ENCODE measurements around the gene RNF39. TPM values are rescaled to one million over a fixed set of nuclear protein-coding genes. Genes with fewer than 3 reads are reported as not detected.
"Not testable (repeated sequence)": the region's sequence is repeated elsewhere in the genome, so short reads cannot be mapped to it uniquely, and the experiment has no call there.

The RNF39 gene
- total RNA-seq = not detected in 2 replicates

- Mint-ChIP-seq H3K4me1 (ENCODE audit: low read depth) (peaks cover 44% of the 10 kb centered on the region), H3K27ac (no peak within 1 kb of the TSS), H3K9me3 (no peaks in the 10 kb centered on the region), H3K36me3 (ENCODE audit: low read depth) (peaks cover 17% of the 10 kb centered on the region), H3K4me3 (peak within 1 kb of the TSS; percentile 40), H3K27me3 (ENCODE audit: insufficient read depth) (peaks cover 87% of the 10 kb centered on the region)
- no peak for DNase-seq (ENCODE audit: low spot score)
- intact Hi-C loops (cut with micrococcal nuclease) = no loop called here
Observed at GRCh38 chr6:30075094-30075789, at the start of gene RNF39. Gene RNF39, minus strand, starts transcription at chr6:30075769. Its CDS starts 184 bp downstream, at chr6:30075585.

GRCh38 chr6:30122515-30122914 is 46.9 kb upstream of the RNF39 start:
- Mint-ChIP-seq H3K4me1 (ENCODE audit: low read depth) (no peaks in the 10 kb centered on the region), H3K9me3 (no peaks in the 10 kb centered on the region), H3K27me3 (ENCODE audit: insufficient read depth) (peaks cover 44% of the 10 kb centered on the region), H3K36me3 (ENCODE audit: low read depth) (no peaks in the 10 kb centered on the region), H3K4me3 (no peak overlapping the region), H3K27ac (no peak overlapping the region)
- intact Hi-C loops (cut with micrococcal nuclease) = no loop called here
- DNase-seq (ENCODE audit: low spot score) = no peak

GRCh38 chr6:30121446-30122366 is 46.1 kb upstream of the RNF39 start:
- no peak for DNase-seq (ENCODE audit: low spot score)
- Mint-ChIP-seq H3K36me3 (ENCODE audit: low read depth) (no peaks in the 10 kb centered on the region), H3K4me1 (ENCODE audit: low read depth) (no peaks in the 10 kb centered on the region), H3K27ac (no peak overlapping the region), H3K4me3 (no peak overlapping the region), H3K27me3 (ENCODE audit: insufficient read depth) (peaks cover 40% of the 10 kb centered on the region), H3K9me3 (no peaks in the 10 kb centered on the region)
- intact Hi-C loops (cut with micrococcal nuclease) = no loop called here

GRCh38 chr6:30118691-30119090 is 43.1 kb upstream of the RNF39 start:
- H3K27ac Mint-ChIP-seq; H3K36me3 Mint-ChIP-seq (ENCODE audit: low read depth); H3K9me3 Mint-ChIP-seq; intact Hi-C loops (cut with micrococcal nuclease); DNase-seq (ENCODE audit: low spot score); H3K4me1 Mint-ChIP-seq (ENCODE audit: low read depth); H3K4me3 Mint-ChIP-seq: not testable (repeated sequence)
- peaks cover 52% of the 10 kb centered on the region for H3K27me3 Mint-ChIP-seq (ENCODE audit: insufficient read depth)

GRCh38 chr6:30116724-30117123 is 41.2 kb upstream of the RNF39 start:
- H3K27ac Mint-ChIP-seq = no peak overlapping the region

DNA sequence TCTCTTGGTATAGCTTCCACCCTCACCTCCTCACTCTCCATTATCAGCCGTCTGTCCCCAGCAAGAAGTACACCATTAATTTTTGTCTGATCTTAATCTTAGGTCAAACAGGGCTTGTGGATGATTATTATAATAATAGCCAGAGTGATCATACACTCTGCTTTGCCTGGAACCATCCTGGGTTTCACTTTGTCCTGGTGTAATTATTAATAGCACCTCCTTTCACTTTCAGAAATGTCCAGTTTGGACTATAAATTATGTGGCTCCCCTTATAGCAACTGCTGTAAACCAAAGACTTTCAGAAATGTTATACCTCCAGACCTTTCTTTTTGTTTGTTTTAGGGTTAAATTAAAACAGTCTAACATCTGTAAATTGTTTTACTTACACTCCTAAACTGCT is 38.3 kb upstream of the RNF39 start:
- Mint-ChIP-seq H3K27me3 (ENCODE audit: insufficient read depth) (peaks cover 51% of the 10 kb centered on the region), H3K27ac (no peak overlapping the region), H3K36me3 (ENCODE audit: low read depth) (no peaks in the 10 kb centered on the region), H3K9me3 (no peaks in the 10 kb centered on the region), H3K4me1 (ENCODE audit: low read depth) (peaks cover 15% of the 10 kb centered on the region), H3K4me3 (no peak overlapping the region)
- DNase-seq (ENCODE audit: low spot score) = no peak
- intact Hi-C loops (cut with micrococcal nuclease) = no loop called here

More at GRCh38 chr6:30116724-30117123, 41.2 kb upstream of the RNF39 start:
- no peaks in the 10 kb centered on the region for H3K9me3 Mint-ChIP-seq
- DNase-seq (ENCODE audit: low spot score) = no peak
- intact Hi-C loops (cut with micrococcal nuclease) = no loop called here
- H3K4me3 Mint-ChIP-seq = no peak overlapping the region
- H3K27me3 Mint-ChIP-seq (ENCODE audit: insufficient read depth) = peaks cover 56% of the 10 kb centered on the region
- no peaks in the 10 kb centered on the region for H3K36me3 Mint-ChIP-seq (ENCODE audit: low read depth)
- H3K4me1 Mint-ChIP-seq (ENCODE audit: low read depth) = peaks cover 15% of the 10 kb centered on the region

DNA sequence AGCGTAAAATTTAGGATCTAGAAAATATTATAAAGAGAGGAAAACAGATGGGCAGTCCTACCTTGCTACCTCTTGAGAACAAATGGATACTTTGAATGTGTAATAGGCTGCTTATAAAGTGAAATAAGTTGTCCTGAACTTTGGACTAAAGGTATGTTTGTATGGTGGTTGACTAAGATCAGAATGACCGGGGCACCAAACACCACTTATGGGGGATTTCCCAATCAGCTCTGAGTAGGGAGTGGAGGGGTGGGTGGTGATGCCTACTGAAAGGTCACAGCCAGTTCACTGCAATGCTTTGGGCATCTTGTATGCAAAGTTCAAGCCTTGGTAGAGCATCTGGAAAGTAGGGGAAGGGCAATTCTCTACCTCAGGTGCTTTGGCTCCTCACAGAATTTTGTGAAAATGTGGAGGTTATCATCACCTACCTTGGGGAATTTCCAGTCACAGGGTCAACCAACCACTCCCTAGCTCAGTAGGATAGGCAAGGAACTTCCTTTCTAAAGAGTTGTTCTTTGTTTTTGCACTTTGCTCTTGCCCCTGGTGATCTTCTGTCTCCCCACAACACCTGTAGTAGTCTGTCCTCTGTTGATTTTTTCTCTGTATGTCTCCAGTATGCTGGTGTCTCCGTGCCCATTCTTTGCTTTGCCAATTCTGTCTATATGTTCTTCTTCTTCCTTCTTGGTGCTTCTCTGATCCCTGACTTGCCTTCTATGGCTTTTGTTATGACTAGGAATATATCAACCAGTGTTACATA is 37.6 kb upstream of the RNF39 start, which contains the start of gene TRIM31:
TRIM31 (minus strand) TSS at position 88 of the 757 bp plus-strand sequence. CDS start 285 bp downstream, outside the sequence.
- H3K4me1 Mint-ChIP-seq (ENCODE audit: low read depth) = peaks cover 15% of the 10 kb centered on the region
- H3K9me3 Mint-ChIP-seq = no peaks in the 10 kb centered on the region
- intact Hi-C loops (cut with micrococcal nuclease) = no loop called here
- no peak within 1 kb of the TSS for H3K4me3 Mint-ChIP-seq
- no peaks in the 10 kb centered on the region for H3K36me3 Mint-ChIP-seq (ENCODE audit: low read depth)
- no peak within 1 kb of the TSS for H3K27ac Mint-ChIP-seq
- DNase-seq (ENCODE audit: low spot score) = no peak
- H3K27me3 Mint-ChIP-seq (ENCODE audit: insufficient read depth) = peaks cover 51% of the 10 kb centered on the region

GRCh38 chr6:30112402-30112994 is 36.9 kb upstream of the RNF39 start:
- Mint-ChIP-seq H3K9me3 (no peaks in the 10 kb centered on the region), H3K4me3 (no peak overlapping the region), H3K36me3 (ENCODE audit: low read depth) (no peaks in the 10 kb centered on the region), H3K4me1 (ENCODE audit: low read depth) (peaks cover 15% of the 10 kb centered on the region), H3K27ac (no peak overlapping the region), H3K27me3 (ENCODE audit: insufficient read depth) (peaks cover 55% of the 10 kb centered on the region)
- no peak for DNase-seq (ENCODE audit: low spot score)
- intact Hi-C loops (cut with micrococcal nuclease) = no loop called here

DNA sequence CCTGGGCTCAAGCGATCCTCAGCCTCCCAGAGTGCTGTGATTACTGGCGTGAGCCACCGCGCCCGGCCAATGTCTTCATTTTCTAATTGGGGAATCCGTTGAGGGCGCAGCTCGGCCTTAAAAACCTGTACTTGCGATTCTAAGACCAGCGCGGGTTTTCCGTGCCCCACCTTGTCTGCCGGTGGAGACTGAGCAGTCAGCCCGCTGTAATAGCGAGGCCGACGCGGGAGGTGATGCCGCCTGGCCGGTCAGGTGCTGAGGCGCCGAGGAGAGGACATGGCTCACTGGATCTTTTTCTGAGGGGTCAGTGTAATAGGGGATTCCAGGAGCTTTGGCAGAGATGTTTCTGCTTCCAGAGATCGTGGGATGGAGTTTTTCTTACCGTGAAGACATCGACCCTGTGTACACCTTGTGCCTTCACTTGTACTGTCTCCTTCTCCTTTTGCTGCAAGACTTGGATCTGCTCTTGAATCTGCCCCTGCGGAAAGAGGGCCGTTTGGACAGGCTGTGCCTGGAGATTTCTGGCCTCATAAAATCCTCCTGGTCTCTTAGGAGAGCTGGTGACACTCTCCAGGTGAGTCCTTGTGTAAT is 35.8 kb upstream of the RNF39 start:
- intact Hi-C loops (cut with micrococcal nuclease) = no loop called here
- Mint-ChIP-seq H3K36me3 (ENCODE audit: low read depth) (no peaks in the 10 kb centered on the region), H3K4me1 (ENCODE audit: low read depth) (peaks cover 15% of the 10 kb centered on the region), H3K27ac (no peak overlapping the region), H3K27me3 (ENCODE audit: insufficient read depth) (peaks cover 56% of the 10 kb centered on the region), H3K9me3 (no peaks in the 10 kb centered on the region), H3K4me3 (no peak overlapping the region)
- no peak for DNase-seq (ENCODE audit: low spot score)

GRCh38 chr6:30104661-30105060 is 29.1 kb upstream of the RNF39 start:
- Mint-ChIP-seq H3K4me3 (no peak overlapping the region), H3K36me3 (ENCODE audit: low read depth) (peaks cover 2% of the 10 kb centered on the region), H3K9me3 (no peaks in the 10 kb centered on the region), H3K27ac (no peak overlapping the region), H3K4me1 (ENCODE audit: low read depth) (peaks cover 33% of the 10 kb centered on the region), H3K27me3 (ENCODE audit: insufficient read depth) (peaks cover 44% of the 10 kb centered on the region)
- DNase-seq (ENCODE audit: low spot score) = no peak
- intact Hi-C loops (cut with micrococcal nuclease) = loop anchor here (5.0 kb wide), 3 partner anchors 243 to 348 kb away; partner anchors contain the start of gene RPP21

GRCh38 chr6:30103872-30104179 is 28.3 kb upstream of the RNF39 start:
- peaks cover 52% of the 10 kb centered on the region for H3K27me3 Mint-ChIP-seq (ENCODE audit: insufficient read depth)

More at GRCh38 chr6:30103872-30104179, 28.3 kb upstream of the RNF39 start:
- peaks cover 38% of the 10 kb centered on the region for H3K4me1 Mint-ChIP-seq (ENCODE audit: low read depth)
- no peaks in the 10 kb centered on the region for H3K9me3 Mint-ChIP-seq
- peaks cover 3% of the 10 kb centered on the region for H3K36me3 Mint-ChIP-seq (ENCODE audit: low read depth)
- DNase-seq (ENCODE audit: low spot score) = no peak
- H3K4me3 Mint-ChIP-seq = peak overlapping the region; percentile 82
- H3K27ac Mint-ChIP-seq = no peak overlapping the region
- intact Hi-C loops (cut with micrococcal nuclease) = loop anchor here (1.0 to 5.0 kb wide), 8 partner anchors 27 to 348 kb away; partner anchors contain the start of genes PPP1R11, RPP21 and TRIM26
